GM23338 (cell line): ENCODE measurements around the gene GIMAP2.

Experiments
- CTCF ChIP-seq, 2 experiments: fragments of 200-600 bp in 1 of 2; sonication (generic) in 1 of 2; conservative IDR thresholded peaks; 2 replicates each; pipeline versions ENCODE4 v1.5.1 to v1.6.1; 2016 to 2017; ENCODE audit warnings: antibody characterized with exemption in 2 of 2, low read depth in 2 of 2, mild to moderate bottlenecking in 2 of 2, moderate library complexity in 1 of 2
- EZH2 ChIP-seq: fragments of 200-600 bp; sonication (generic); IDR thresholded peaks from one replicate; pipeline ENCODE4 v1.8.0; 2017; ENCODE audit warnings: antibody characterized with exemption, mild to moderate bottlenecking, low read depth; ENCODE audit not compliant: unreplicated experiment
- POLR2AphosphoS5 ChIP-seq: IDR thresholded peaks from 2 replicates; pipeline ENCODE4 v1.6.1; 2016; ENCODE audit warnings: antibody characterized with exemption, low read depth
- TF ChIP-seq, protein P1 (sequence below): fragments of 250-450 bp; sonication (Bioruptor Pico); IDR thresholded peaks from 2 replicates; pipeline ENCODE4 v1.5.0; 2020; ENCODE audit warnings: mild to moderate bottlenecking, moderate library complexity

- TF ChIP-seq EZH2 (no peak), CTCF (conservative IDR thresholded peaks at IDR 0.05; ENCODE audit: low read depth in 2 of 2) (no peak), POLR2AphosphoS5 (no peak)
- TF ChIP-seq, protein P1, sequence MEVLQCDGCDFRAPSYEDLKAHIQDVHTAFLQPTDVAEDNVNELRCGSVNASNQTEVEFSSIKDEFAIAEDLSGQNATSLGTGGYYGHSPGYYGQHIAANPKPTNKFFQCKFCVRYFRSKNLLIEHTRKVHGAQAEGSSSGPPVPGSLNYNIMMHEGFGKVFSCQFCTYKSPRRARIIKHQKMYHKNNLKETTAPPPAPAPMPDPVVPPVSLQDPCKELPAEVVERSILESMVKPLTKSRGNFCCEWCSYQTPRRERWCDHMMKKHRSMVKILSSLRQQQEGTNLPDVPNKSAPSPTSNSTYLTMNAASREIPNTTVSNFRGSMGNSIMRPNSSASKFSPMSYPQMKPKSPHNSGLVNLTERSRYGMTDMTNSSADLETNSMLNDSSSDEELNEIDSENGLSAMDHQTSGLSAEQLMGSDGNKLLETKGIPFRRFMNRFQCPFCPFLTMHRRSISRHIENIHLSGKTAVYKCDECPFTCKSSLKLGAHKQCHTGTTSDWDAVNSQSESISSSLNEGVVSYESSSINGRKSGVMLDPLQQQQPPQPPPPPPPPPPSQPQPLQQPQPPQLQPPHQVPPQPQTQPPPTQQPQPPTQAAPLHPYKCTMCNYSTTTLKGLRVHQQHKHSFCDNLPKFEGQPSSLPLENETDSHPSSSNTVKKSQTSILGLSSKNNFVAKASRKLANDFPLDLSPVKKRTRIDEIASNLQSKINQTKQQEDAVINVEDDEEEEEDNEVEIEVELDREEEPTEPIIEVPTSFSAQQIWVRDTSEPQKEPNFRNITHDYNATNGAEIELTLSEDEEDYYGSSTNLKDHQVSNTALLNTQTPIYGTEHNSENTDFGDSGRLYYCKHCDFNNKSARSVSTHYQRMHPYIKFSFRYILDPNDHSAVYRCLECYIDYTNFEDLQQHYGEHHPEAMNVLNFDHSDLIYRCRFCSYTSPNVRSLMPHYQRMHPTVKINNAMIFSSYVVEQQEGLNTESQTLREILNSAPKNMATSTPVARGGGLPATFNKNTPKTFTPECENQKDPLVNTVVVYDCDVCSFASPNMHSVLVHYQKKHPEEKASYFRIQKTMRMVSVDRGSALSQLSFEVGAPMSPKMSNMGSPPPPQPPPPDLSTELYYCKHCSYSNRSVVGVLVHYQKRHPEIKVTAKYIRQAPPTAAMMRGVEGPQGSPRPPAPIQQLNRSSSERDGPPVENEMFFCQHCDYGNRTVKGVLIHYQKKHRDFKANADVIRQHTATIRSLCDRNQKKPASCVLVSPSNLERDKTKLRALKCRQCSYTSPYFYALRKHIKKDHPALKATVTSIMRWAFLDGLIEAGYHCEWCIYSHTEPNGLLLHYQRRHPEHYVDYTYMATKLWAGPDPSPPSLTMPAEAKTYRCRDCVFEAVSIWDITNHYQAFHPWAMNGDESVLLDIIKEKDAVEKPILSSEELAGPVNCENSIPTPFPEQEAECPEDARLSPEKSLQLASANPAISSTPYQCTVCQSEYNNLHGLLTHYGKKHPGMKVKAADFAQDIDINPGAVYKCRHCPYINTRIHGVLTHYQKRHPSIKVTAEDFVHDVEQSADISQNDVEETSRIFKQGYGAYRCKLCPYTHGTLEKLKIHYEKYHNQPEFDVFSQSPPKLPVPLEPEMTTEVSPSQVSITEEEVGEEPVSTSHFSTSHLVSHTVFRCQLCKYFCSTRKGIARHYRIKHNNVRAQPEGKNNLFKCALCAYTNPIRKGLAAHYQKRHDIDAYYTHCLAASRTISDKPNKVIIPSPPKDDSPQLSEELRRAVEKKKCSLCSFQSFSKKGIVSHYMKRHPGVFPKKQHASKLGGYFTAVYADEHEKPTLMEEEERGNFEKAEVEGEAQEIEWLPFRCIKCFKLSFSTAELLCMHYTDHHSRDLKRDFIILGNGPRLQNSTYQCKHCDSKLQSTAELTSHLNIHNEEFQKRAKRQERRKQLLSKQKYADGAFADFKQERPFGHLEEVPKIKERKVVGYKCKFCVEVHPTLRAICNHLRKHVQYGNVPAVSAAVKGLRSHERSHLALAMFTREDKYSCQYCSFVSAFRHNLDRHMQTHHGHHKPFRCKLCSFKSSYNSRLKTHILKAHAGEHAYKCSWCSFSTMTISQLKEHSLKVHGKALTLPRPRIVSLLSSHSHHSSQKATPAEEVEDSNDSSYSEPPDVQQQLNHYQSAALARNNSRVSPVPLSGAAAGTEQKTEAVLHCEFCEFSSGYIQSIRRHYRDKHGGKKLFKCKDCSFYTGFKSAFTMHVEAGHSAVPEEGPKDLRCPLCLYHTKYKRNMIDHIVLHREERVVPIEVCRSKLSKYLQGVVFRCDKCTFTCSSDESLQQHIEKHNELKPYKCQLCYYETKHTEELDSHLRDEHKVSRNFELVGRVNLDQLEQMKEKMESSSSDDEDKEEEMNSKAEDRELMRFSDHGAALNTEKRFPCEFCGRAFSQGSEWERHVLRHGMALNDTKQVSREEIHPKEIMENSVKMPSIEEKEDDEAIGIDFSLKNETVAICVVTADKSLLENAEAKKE, result no peak
Measured at GRCh38 chr7:150668472-150668911, 17.0 kb upstream of the GIMAP2 start.
